ENCODE data around the gene GSS.
"Not testable (repeated sequence)": the region's sequence is repeated elsewhere in the genome, so short reads cannot be mapped to it uniquely, and the experiment has no call there.

The GSS gene

GRCh38 chr20:34907616-34908469 lies 47.8 kb downstream of the GSS start:
- no peak for DNase-seq (ENCODE audit: low read depth in 1 of 2, low spot score in 1 of 2)

- DNase-seq (ENCODE audit: low read depth in 1 of 2, low spot score in 1 of 2), result no peak
These were observed 51.4 kb downstream of the GSS start for GRCh38 chr20:34904202-34904621.

GRCh38 chr20:34898731-34899130 lies 56.9 kb downstream of the GSS start:
- not testable (repeated sequence) for DNase-seq (ENCODE audit: low read depth in 1 of 2, low spot score in 1 of 2)

GRCh38 chr20:34898129-34898528 lies 57.5 kb downstream of the GSS start:
- DNase-seq (ENCODE audit: low read depth in 1 of 2, low spot score in 1 of 2), result not testable (repeated sequence)

GRCh38 chr20:34896086-34896621 lies 59.5 kb downstream of the GSS start:
- DNase-seq (ENCODE audit: low read depth in 1 of 2, low spot score in 1 of 2), result no peak

GRCh38 chr20:34895465-34895864 lies 60.1 kb downstream of the GSS start:
- DNase-seq (ENCODE audit: low read depth in 1 of 2, low spot score in 1 of 2), result no peak

GRCh38 chr20:34894723-34895122 lies 60.9 kb downstream of the GSS start:
- no peak for DNase-seq (ENCODE audit: low read depth in 1 of 2, low spot score in 1 of 2)

GRCh38 chr20:34892671-34893070 lies 62.9 kb downstream of the GSS start:
- no peak for DNase-seq (ENCODE audit: low read depth in 1 of 2, low spot score in 1 of 2)

- peak in 1 of 2 donors; percentile 33 for DNase-seq (ENCODE audit: low read depth in 1 of 2, low spot score in 1 of 2)
These were observed 64.2 kb downstream of the GSS start for GRCh38 chr20:34891166-34892062.

- DNase-seq (ENCODE audit: low read depth in 1 of 2, low spot score in 1 of 2), result no peak
These were observed 67.1 kb downstream of the GSS start for GRCh38 chr20:34888468-34888867.

- DNase-seq (ENCODE audit: low read depth in 1 of 2, low spot score in 1 of 2), result no peak
These were observed 68.6 kb downstream of the GSS start for GRCh38 chr20:34887023-34887422.

GRCh38 chr20:34886122-34886521 lies 69.5 kb downstream of the GSS start:
- DNase-seq (ENCODE audit: low read depth in 1 of 2, low spot score in 1 of 2), result no peak

- DNase-seq (ENCODE audit: low read depth in 1 of 2, low spot score in 1 of 2), result no peak
These were observed 71.3 kb downstream of the GSS start for GRCh38 chr20:34884260-34884659.

- DNase-seq (ENCODE audit: low read depth in 1 of 2, low spot score in 1 of 2), result no peak
These were observed 71.8 kb downstream of the GSS start for GRCh38 chr20:34883809-34884208.

- DNase-seq (ENCODE audit: low read depth in 1 of 2, low spot score in 1 of 2), result no peak
These were observed 72.4 kb downstream of the GSS start for GRCh38 chr20:34883087-34883688.

GRCh38 chr20:34881689-34882088 lies 73.9 kb downstream of the GSS start:
- no peak for DNase-seq (ENCODE audit: low read depth in 1 of 2, low spot score in 1 of 2)

GRCh38 chr20:34880971-34881370 lies 74.6 kb downstream of the GSS start:
- not testable (repeated sequence) for DNase-seq (ENCODE audit: low read depth in 1 of 2, low spot score in 1 of 2)

GRCh38 chr20:34880215-34880850 lies 75.3 kb downstream of the GSS start:
- no peak for DNase-seq (ENCODE audit: low read depth in 1 of 2, low spot score in 1 of 2)

Measured in activated CD4-positive, alpha-beta T cell treated with anti-CD3 and anti-CD28 coated beads, Interleukin-2, amount 50 U/mL, for 24 hours (primary cell).